NCI-H526 treated with DMSO at 0.1 percent for 48 hours (cell line): Measurements from ENCODE around the gene CKB.

Experiments used
- DNase-seq: peaks from one replicate; lab custom pipeline; 2025; lab: John Stamatoyannopoulos, UW

Gene CKB

DNA sequence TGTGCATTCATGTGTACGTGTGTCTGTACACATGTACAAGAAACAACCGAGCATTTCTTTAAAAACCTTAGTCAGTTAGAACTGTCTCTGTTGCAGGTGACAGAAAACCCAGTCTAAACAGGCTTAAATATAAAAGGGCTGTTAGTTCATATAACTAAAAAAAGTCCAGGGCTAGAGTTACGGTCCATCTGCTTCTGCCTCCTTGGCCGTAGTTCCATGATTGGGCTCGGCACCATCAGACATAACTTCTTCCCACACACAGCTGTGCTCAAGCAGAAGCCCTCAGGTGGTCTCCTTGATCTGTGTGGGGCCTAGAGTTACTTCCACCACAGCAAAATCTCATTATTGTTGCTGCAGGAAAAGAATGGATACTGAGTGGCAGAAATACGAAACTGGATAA is 34.6 kb downstream of the CKB start:
- DNase-seq: no peak

DNA sequence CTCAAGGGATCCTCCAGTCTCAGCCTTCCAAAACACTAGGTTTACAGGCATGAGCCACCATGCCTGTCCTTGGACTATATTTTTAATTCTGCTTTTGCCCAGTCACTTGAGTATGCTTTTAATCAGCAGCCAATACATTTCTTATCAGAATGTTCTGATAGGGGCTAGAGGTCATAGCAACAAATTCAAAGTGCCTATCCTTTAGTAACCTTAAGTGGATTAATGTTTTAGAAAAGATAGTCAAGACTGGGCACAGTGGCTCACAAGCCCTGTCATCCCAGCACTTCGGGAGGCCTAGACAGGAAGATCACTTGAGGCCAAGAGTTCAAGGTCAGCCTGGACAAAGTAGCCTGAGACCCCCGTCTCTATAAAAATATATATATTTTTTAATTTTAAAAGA is 37.1 kb downstream of the CKB start:
- DNase-seq: no peak

DNA sequence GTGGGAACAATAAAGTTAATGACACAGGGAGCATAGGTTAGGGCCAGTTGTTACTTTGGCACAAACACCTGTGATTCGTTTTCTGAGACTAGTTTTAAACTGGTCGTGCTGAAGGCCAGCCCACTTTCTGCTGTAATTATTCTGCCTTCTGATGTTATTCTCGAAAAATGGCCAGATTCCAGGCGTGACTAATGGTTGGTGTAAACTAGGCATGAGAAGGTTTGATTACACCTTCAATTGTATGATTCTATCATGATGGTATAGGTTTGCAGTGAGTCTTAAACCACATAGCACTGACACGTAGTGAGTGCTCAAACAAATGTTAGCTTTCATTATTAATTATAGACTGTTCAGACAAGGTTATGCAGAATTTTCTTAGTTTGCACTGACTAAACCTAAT is 39.0 kb downstream of the CKB start:
- no peak for DNase-seq

DNA sequence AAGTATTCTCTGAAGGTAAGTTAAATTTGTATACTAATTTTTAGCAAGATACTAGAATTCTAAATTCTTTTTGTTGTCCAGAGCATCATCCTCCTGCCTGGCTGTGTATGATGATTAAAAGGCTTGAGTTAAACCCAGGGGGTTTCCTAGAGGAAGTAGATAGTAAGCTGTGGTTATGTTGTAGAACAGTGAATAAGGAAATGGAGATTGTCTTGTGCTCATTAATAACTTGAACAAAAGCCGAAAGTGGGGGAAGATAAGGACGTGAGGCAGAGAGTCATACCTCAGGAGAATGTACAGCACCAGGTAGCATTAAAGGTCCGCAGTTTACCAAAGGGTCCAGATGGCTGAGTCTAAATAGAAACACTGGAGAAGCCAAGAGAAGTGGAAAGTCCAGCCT is 42.0 kb downstream of the CKB start:
- no peak for DNase-seq

DNA sequence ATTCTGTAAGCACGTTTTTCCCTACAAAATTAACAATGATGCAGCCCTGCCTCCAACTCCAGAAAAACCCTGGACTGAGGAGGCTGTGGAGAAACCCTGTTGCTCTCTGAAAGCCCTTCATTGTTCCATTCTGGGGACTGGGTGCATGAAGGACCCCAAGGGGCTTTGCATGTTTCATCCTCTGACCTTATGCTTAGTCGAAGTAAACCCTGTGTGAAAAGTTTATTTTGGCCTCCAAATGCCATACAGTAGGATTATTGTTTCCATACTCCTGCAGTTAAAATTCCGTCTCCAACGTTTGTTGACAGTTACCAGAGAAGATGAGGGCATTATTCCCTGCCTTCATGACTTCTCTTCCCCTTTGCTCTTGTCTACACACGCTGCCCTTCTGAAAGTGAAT is 46.0 kb downstream of the CKB start:
- no peak for DNase-seq

DNA sequence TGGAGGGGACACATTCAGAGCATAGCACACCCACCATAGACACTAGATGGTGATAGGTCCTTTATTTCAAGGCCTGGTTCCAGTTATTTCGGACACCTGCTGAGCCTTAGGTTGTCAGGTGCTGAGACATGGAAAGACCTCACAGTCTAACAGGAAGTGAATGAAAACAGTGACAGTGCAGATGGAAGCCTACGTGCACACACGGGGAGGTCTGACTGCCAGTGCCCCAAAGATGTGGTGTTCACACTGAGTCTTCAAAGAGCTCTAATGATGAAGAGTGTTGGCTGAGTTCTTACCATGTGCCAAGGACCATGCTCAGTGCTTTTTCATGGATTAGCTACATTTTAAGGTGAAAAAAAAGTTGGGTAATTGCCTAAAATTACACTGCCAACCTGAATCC is 46.6 kb downstream of the CKB start:
- DNase-seq: no peak

DNA sequence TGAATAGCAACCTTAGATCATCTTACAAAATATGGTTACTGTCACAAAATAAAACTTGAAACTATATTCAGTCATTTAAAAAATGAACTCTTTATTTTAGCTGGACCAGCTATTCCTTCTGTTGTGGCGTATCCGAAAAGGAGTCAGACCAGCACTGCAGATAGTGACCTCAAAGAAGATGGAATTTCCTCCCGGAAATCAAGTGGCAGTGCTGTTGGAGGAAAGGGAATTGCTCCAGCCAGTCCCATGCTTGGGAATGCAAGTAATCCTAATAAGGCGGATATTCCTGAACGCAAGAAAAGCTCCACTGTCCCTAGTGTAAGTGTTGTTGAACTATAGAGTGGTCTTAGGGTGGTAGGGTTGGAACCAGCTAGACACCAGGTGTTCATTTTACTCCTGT is 47.7 kb downstream of the CKB start:
- no peak for DNase-seq

DNA sequence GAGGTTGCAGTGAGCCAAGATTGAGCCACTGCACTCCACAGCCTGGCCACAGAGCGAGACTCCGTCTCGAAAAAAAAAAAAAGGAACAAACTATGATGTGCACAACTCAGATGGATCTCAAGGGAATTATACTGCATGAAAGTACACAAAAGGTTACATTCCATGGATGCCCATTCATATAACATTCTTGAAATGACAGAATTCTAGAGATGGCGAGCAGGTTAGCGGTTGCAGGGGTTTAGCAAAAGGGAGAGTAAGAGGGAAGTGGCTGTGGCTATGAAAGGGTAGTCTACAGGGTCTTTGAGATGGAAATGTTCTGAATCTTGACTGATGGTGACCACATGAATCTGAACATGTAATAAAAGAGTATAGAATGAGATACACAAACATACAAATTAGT is 49.7 kb downstream of the CKB start:
- DNase-seq: no peak
